ENCODE data around the gene VPS4A. TPM values are rescaled to one million over a fixed set of nuclear protein-coding genes. Genes with fewer than 3 reads are reported as not detected.

The VPS4A gene
- total RNA-seq, 3 donors from 2014 or later (not counting 1 experiment from before 2014, with no cell fraction given), result 60.5 to 71.5 (median 62.5) TPM

Other genes with a start within 250 kb of the VPS4A start
- gene HAS3, start 205.7 kb upstream of the VPS4A start, total RNA-seq, result 1 to 10 TPM; 1.8 to 2.5 (median 2.3) TPM
- 10 to 100 TPM; 45.7 to 76.5 (median 74.2) TPM for gene CHTF8, start 178.8 kb upstream of the VPS4A start, total RNA-seq
- gene UTP4, start 178.7 kb upstream of the VPS4A start, total RNA-seq, result 10 to 100 TPM; 23.2 to 42.6 (median 36.3) TPM
- gene SNTB2, start 124.2 kb upstream of the VPS4A start, total RNA-seq, result 10 to 100 TPM; 43.8 to 55.2 (median 49.9) TPM
- gene PDF, start 19.2 kb downstream of the VPS4A start, total RNA-seq, result 1 to 10 TPM; 3.0 to 5.7 (median 4.6) TPM
- gene COG8, start 28.2 kb downstream of the VPS4A start, total RNA-seq, result 10 to 100 TPM; 26.3 to 34.6 (median 29.0) TPM
- gene NIP7, start 28.4 kb downstream of the VPS4A start, total RNA-seq, result 10 to 100 TPM; 33.7 to 41.8 (median 37.7) TPM
- gene TMED6, start 40.4 kb downstream of the VPS4A start, total RNA-seq, result 1 to 10 TPM; 1.4 to 1.8 (median 1.6) TPM
- 10 to 100 TPM; 35.0 to 44.2 (median 36.6) TPM for gene TERF2, start 74.7 kb downstream of the VPS4A start, total RNA-seq
- gene CYB5B, start 113.3 kb downstream of the VPS4A start, total RNA-seq, result 100 to 1,000 TPM in 1 of 3 donors, 10 to 100 TPM in 2; 73.1 to 106 (median 88.4) TPM

Measured in natural killer cell (primary cell).